Measurements from ENCODE around the gene ELMO3. TPM values are rescaled to one million over a fixed set of nuclear protein-coding genes. Genes with fewer than 3 reads are reported as not detected.

Gene ELMO3
- total and polyA plus RNA-seq, 2 donors (not counting 3 experiments of a cell fraction or from before 2014, with no cell fraction given) = 3.9 to 5.7 TPM

DNA sequence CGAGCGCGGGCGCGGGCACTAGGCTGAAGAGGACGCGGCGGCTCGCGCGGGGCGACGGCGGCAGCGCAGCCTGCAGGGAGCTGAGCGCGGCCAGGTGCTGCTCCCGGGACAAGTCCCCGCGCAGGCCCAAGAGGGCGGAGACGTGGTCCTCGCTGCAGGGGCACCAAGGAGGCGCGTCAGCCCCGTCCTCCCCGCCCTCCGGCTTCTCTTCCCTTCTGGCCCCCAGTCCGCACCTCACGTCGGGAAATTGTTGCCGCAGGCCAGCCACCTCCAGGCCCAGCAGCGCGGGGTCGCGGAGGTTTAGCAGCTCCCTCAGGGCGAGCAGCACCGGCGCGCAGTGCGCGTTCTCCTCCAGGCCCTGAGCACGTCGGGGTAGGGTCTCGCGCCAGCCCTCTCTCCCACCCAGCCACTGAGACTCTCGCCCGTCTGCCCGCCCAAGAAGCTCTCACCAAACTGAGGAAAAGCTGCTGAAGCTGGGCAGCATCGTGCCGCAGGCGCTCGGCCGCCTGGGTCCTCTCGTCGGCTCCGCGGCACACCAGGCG, 14.4 kb upstream of the ELMO3 start:
- H3K9ac ChIP-seq (replicated peaks; ENCODE audit: extremely low read depth, insufficient read depth, low read length) = no peak overlapping the region
- H2AFZ ChIP-seq (ENCODE audit: low read depth, low read length) = peak overlapping the region; percentile 65
- no peak for FAIRE-seq
- CTCF ChIA-PET = interaction anchor here (0.6 to 3.5 kb wide), 29 partner anchors 7 to 588 kb away, joined by 3 to 40 read pairs (median 5); partner anchors contain the start of genes FBXL8, NOL3 and TRADD
- peaks cover 13% of the 10 kb centered on the region for H3K79me2 ChIP-seq (ENCODE audit: control insufficient read depth, insufficient read depth, low read length)
- DNase-seq (ENCODE audit: low read depth, low spot score) = no peak
- no peaks in the 10 kb centered on the region for H3K9me3 ChIP-seq (replicated peaks; ENCODE audit: control insufficient read depth, insufficient read depth, low read length)
- intact Hi-C loops (cut with micrococcal nuclease) (loop anchor here (1.0 kb wide), 2 partner anchors 8 to 166 kb away; partner anchors contain the start of gene E2F4), dilution Hi-C loops (cut with MboI; ENCODE audit: extremely low pct_ligation_motif_present, low sequenced_read_pairs) (no loop called here)
- no TSS peak for BruUV-seq (replicated peaks)
- peak overlapping the region; percentile 82 for H3K4me2 ChIP-seq (ENCODE audit: insufficient read depth, low read length)
- peaks cover 33% of the 10 kb centered on the region for H3K4me1 ChIP-seq (ENCODE audit: control insufficient read depth, extremely low read depth, insufficient read depth, low read length)
- no peaks in the 10 kb centered on the region for H3K27me3 ChIP-seq (ENCODE audit: control insufficient read depth in 2 of 2, insufficient read depth in 2 of 2, low read length in 2 of 2)
- H3K27ac ChIP-seq (ENCODE audit: insufficient read depth, low read depth, low read length) = no peak overlapping the region
- H4K20me1 ChIP-seq (replicated peaks; ENCODE audit: control insufficient read depth, extremely low read depth, insufficient read depth, low read length) = no peaks in the 10 kb centered on the region
- peak; percentile 30 for TF ChIP-seq EZH2 (IDR thresholded peaks at IDR 0.05; ENCODE audit: borderline replicate concordance, low read depth, low read length, severe bottlenecking)
- TF ChIP-seq CTCF (IDR thresholded peaks at IDR 0.05; ENCODE audit: extremely low read depth in 1 of 2, insufficient read depth in 1 of 2, low read depth in 1 of 2, low read length in 2 of 2) = no peak
- H3K9me1 ChIP-seq (replicated peaks; ENCODE audit: control insufficient read depth, extremely low read depth, insufficient read depth, low read length) = no peaks in the 10 kb centered on the region
- peak overlapping the region; percentile 75 to 90 (median 88) for H3K4me3 ChIP-seq (replicated peaks in 1 of 3; ENCODE audit: insufficient read depth in 1 of 3, low read depth in 1 of 3, low read length in 3 of 3)
- POLR2A ChIA-PET = no interaction called here
- no peaks in the 10 kb centered on the region for H3K36me3 ChIP-seq (ENCODE audit: control insufficient read depth in 2 of 2, extremely low read depth in 1 of 2, insufficient read depth in 2 of 2, low read length in 2 of 2)

DNA sequence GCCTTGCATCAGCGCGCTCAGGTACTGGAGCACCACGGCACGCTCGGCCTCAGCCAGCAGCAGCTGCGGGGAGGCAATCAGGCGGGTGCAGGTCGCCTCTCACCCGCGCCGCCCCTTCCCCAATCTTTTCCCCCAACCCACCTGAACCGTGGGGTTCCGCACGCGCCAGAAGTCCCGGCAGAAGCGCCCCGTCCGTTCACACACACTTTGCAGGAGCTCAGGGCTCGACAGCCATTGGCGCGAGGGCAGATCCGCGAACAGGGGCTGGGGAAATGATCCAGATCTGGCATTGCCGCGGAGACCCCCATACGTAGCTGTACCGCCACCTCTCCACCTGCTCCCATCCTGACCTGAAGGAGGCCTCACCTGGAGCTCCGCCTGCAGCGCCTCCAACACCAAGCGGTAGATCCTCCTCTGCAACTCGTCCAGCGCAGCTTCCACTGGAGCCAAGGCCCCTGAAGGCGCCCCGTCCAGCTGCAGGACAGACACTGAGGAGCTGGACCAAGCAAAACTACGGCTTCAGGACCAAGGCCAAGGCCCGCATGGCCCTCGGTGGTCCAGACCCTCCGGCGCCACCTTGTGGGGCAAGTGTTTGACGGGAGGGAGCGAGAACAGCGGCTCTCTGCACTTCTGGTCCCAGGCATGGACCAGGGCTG, 13.8 kb upstream of the ELMO3 start:
- POLR2A ChIA-PET = no interaction called here
- no peak overlapping the region for H3K4me3 ChIP-seq (replicated peaks in 1 of 3; ENCODE audit: insufficient read depth in 1 of 3, low read depth in 1 of 3, low read length in 3 of 3)

More for the DNA sequence above, 13.8 kb upstream of the ELMO3 start:
- no peak overlapping the region for H2AFZ ChIP-seq (ENCODE audit: low read depth, low read length)
- BruUV-seq (replicated peaks) = no TSS peak
- intact Hi-C loops (cut with micrococcal nuclease) = loop anchor here (1.0 kb wide), 5 partner anchors 7 to 231 kb away; partner anchors contain the start of gene E2F4
- TF ChIP-seq, protein P1, sequence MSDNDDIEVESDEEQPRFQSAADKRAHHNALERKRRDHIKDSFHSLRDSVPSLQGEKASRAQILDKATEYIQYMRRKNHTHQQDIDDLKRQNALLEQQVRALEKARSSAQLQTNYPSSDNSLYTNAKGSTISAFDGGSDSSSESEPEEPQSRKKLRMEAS (IDR thresholded peaks at IDR 0.05; ENCODE audit: insufficient read depth, insufficient read length) = peak; percentile 83
- peak; percentile 60 for TF ChIP-seq POLR2AphosphoS5 (IDR thresholded peaks at IDR 0.05; ENCODE audit: insufficient read depth, low read depth, low read length)
- no peak for TF ChIP-seq GATA2 (IDR thresholded peaks at IDR 0.05; ENCODE audit: insufficient read depth, insufficient read length, low read depth, low read length)
- no peak for TF ChIP-seq FOS (IDR thresholded peaks at IDR 0.05; ENCODE audit: borderline replicate concordance, insufficient read depth, low read length)
- peak; percentile 91 to 97 for TF ChIP-seq CTCF (IDR thresholded peaks at IDR 0.05; ENCODE audit: extremely low read depth in 1 of 2, insufficient read depth in 1 of 2, low read depth in 1 of 2, low read length in 2 of 2)
- no peak overlapping the region for H3K4me2 ChIP-seq (ENCODE audit: insufficient read depth, low read length)
- H3K9me3 ChIP-seq (replicated peaks; ENCODE audit: control insufficient read depth, insufficient read depth, low read length) = no peaks in the 10 kb centered on the region
- H3K27ac ChIP-seq (ENCODE audit: insufficient read depth, low read depth, low read length) = no peak overlapping the region
- H3K9ac ChIP-seq (replicated peaks; ENCODE audit: extremely low read depth, insufficient read depth, low read length) = no peak overlapping the region
- H3K9me1 ChIP-seq (replicated peaks; ENCODE audit: control insufficient read depth, extremely low read depth, insufficient read depth, low read length) = no peaks in the 10 kb centered on the region
- no peaks in the 10 kb centered on the region for H3K36me3 ChIP-seq (ENCODE audit: control insufficient read depth in 2 of 2, extremely low read depth in 1 of 2, insufficient read depth in 2 of 2, low read length in 2 of 2)
- FAIRE-seq = peak; percentile 97
- no peaks in the 10 kb centered on the region for H3K27me3 ChIP-seq (ENCODE audit: control insufficient read depth in 2 of 2, insufficient read depth in 2 of 2, low read length in 2 of 2)
- H3K4me1 ChIP-seq (ENCODE audit: control insufficient read depth, extremely low read depth, insufficient read depth, low read length) = peaks cover 37% of the 10 kb centered on the region
- peak; percentile 80 for DNase-seq (ENCODE audit: low read depth, low spot score)
- H3K79me2 ChIP-seq (ENCODE audit: control insufficient read depth, insufficient read depth, low read length) = peaks cover 13% of the 10 kb centered on the region
- CTCF ChIA-PET = interaction anchor here (0.6 to 3.5 kb wide), 35 partner anchors 8 to 589 kb away, joined by 3 to 40 read pairs (median 4); partner anchors contain the start of genes CBFB, CES3, FBXL8 and HSF4
- dilution Hi-C loops (cut with MboI; ENCODE audit: extremely low pct_ligation_motif_present, low sequenced_read_pairs) = no loop called here
- H4K20me1 ChIP-seq (replicated peaks; ENCODE audit: control insufficient read depth, extremely low read depth, insufficient read depth, low read length) = no peaks in the 10 kb centered on the region

All from endothelial cell of umbilical vein (primary cell).